HEK293 (cell line): Measurements from ENCODE around the gene PPFIA2.

ENCODE experiments used
- CTCF ChIA-PET: fragments of 350-600 bp; formaldehyde crosslinking; extraction: SDS; loops from one replicate; lab custom pipeline; 2021; ENCODE audit warnings: antibody characterized with exemption; lab: Yijun Ruan, JAX
- POLR2A ChIA-PET: fragments of 300-600 bp; formaldehyde crosslinking; extraction: SDS; loops from one replicate; lab custom pipeline; 2020; ENCODE audit warnings: antibody characterized with exemption, inconsistent platforms; lab: Yijun Ruan, JAX
- H3K27ac ChIP-seq: fragments of 200-500 bp; sonication (Bioruptor generic); 2 replicates; pipeline ENCODE4 v1.5.1; 2014; ENCODE audit warnings: low read depth, low read length, control low read depth, inconsistent platforms; ENCODE audit errors: extremely low read depth
- H3K36me3 ChIP-seq, 2 experiments: fragments of 200-500 bp in 1 of 2; sonication (Bioruptor generic) in 1 of 2; 1 replicate in 1 of 2; 2 replicates in 1 of 2; pipeline ENCODE4 v1.5.1; 2014 to 2017; ENCODE audit warnings: inconsistent platforms in 2 of 2, low read length in 2 of 2; ENCODE audit not compliant: control insufficient read depth in 2 of 2, insufficient read depth in 1 of 2
- H3K4me1 ChIP-seq: fragments of 200-500 bp; sonication (Bioruptor generic); 2 replicates; pipeline ENCODE4 v1.5.1; 2014; ENCODE audit warnings: mild to moderate bottlenecking, low read length, inconsistent platforms; ENCODE audit not compliant: control insufficient read depth, insufficient read depth
- H3K4me3 ChIP-seq: 2 replicates; pipeline ENCODE4 v1.5.1; 2011; ENCODE audit warnings: low read depth, mild to moderate bottlenecking, control low read depth, low read length, moderate library complexity
- H3K9me3 ChIP-seq: fragments of 200-500 bp; sonication (Bioruptor generic); 2 replicates; pipeline ENCODE4 v1.5.1; 2014; ENCODE audit warnings: low read depth, low read length, inconsistent platforms; ENCODE audit not compliant: control insufficient read depth, insufficient read depth
- MEIS1 ChIP-seq: sonication (generic); formaldehyde crosslinking; IDR thresholded peaks from 2 replicates; pipeline ENCODE4 v1.8.1; 2022; ENCODE audit warnings: missing genetic modification reagents, mild to moderate bottlenecking, borderline replicate concordance
- SCRT2 ChIP-seq: fragments of 450-650 bp; formaldehyde crosslinking; IDR thresholded peaks from 2 replicates; pipeline ENCODE4 v1.5.1; 2016; ENCODE audit warnings: missing biosample characterization, missing genetic modification characterization
- TCF7L2 ChIP-seq: IDR thresholded peaks from 2 replicates; pipeline ENCODE4 v1.6.1; 2011; ENCODE audit warnings: low read depth, mild to moderate bottlenecking, inconsistent platforms, low read length, moderate library complexity, borderline replicate concordance
- ZBTB20 ChIP-seq: fragments of 450-650 bp; formaldehyde crosslinking; IDR thresholded peaks from 2 replicates; pipeline ENCODE4 v1.5.1; 2016; ENCODE audit warnings: missing biosample characterization, missing genetic modification characterization
- ZNF138 ChIP-seq: fragments of 450-650 bp; formaldehyde crosslinking; IDR thresholded peaks from 2 replicates; pipeline ENCODE4 v1.5.1; 2016; ENCODE audit warnings: missing biosample characterization, missing genetic modification characterization, borderline replicate concordance
- ZNF214 ChIP-seq: fragments of 450-650 bp; formaldehyde crosslinking; IDR thresholded peaks from 2 replicates; pipeline ENCODE4 v1.5.1; 2017; ENCODE audit warnings: missing biosample characterization, mild to moderate bottlenecking, missing genetic modification characterization, borderline replicate concordance
- ZNF248 ChIP-seq: fragments of 450-650 bp; formaldehyde crosslinking; IDR thresholded peaks from 2 replicates; pipeline ENCODE4 v1.5.1; 2017; ENCODE audit warnings: missing biosample characterization, missing genetic modification characterization
- ZNF274 ChIP-seq, 2 experiments: fragments of 200-500 bp in 1 of 2; fragments of 450-650 bp in 1 of 2; sonication (Bioruptor generic) in 1 of 2; formaldehyde crosslinking in 1 of 2; IDR thresholded peaks; 2 replicates each; pipeline versions ENCODE4 v1.5.1 to v1.6.1; 2014 to 2016; ENCODE audit warnings: borderline replicate concordance in 1 of 2, inconsistent platforms in 1 of 2, low read length in 1 of 2, missing biosample characterization in 1 of 2, missing genetic modification characterization in 1 of 2
- ZNF341 ChIP-seq: fragments of 450-650 bp; formaldehyde crosslinking; IDR thresholded peaks from 2 replicates; pipeline ENCODE4; 2016; ENCODE audit warnings: low read depth, missing biosample characterization, missing genetic modification characterization
- ZNF366 ChIP-seq: fragments of 450-650 bp; formaldehyde crosslinking; conservative IDR thresholded peaks from 2 replicates; pipeline ENCODE4 v1.5.1; 2016; ENCODE audit warnings: missing biosample characterization, missing genetic modification characterization
- ZNF433 ChIP-seq: fragments of 450-650 bp; formaldehyde crosslinking; IDR thresholded peaks from 2 replicates; pipeline ENCODE4 v1.5.1; 2016; ENCODE audit warnings: missing biosample characterization, missing genetic modification characterization, low read depth
- ZNF596 ChIP-seq: fragments of 450-650 bp; IDR thresholded peaks from 2 replicates; pipeline ENCODE4 v1.5.0; 2018; ENCODE audit warnings: missing biosample characterization, mild to moderate bottlenecking, missing genetic modification characterization, moderate library complexity
- TF ChIP-seq, protein P1 (sequence below): fragments of 450-650 bp; formaldehyde crosslinking; conservative IDR thresholded peaks from 2 replicates; pipeline ENCODE4 v1.5.1; 2016; ENCODE audit warnings: low read depth, missing biosample characterization, missing genetic modification characterization
- TF ChIP-seq, protein P2 (sequence below): fragments of 450-650 bp; formaldehyde crosslinking; IDR thresholded peaks from 2 replicates; pipeline ENCODE4 v1.5.1; 2016; ENCODE audit warnings: missing biosample characterization, missing genetic modification characterization
- TF ChIP-seq, protein P3 (sequence below): fragments of 450-650 bp; formaldehyde crosslinking; IDR thresholded peaks from 2 replicates; pipeline ENCODE4 v1.5.1; 2016; ENCODE audit warnings: missing biosample characterization, missing genetic modification characterization, borderline replicate concordance
- TF ChIP-seq, protein P4 (sequence below): fragments of 450-650 bp; formaldehyde crosslinking; IDR thresholded peaks from 2 replicates; pipeline ENCODE4 v1.5.1; 2016; ENCODE audit warnings: missing biosample characterization, missing genetic modification characterization
- TF ChIP-seq, protein P5 (sequence below): fragments of 450-650 bp; formaldehyde crosslinking; IDR thresholded peaks from 2 replicates; pipeline ENCODE4 v1.5.1; 2016; ENCODE audit warnings: missing biosample characterization, missing genetic modification characterization
- TF ChIP-seq, protein P6 (sequence below): fragments of 450-650 bp; formaldehyde crosslinking; IDR thresholded peaks from 2 replicates; pipeline ENCODE4 v1.5.1; 2016; ENCODE audit warnings: missing biosample characterization, missing genetic modification characterization

PPFIA2 gene

DNA sequence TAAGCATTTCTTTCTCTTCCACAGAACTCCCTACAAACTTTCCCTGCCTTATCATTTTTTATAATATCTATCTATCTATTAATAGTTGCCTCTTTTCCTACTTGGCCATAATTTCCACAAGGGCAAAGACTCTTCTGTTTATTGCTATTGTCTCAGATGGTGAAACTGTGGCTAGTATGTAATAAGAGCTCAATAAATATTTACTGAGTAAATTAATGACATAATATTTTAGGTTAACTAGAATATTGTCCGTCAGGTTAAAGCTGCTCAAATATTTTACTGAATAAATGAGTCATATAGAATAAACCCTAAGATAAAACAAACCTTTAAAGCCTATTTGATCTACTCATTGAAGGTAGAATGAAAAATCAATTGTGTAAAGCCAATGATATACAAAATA is 240.5 kb downstream of the PPFIA2 start (continued):
- TF ChIP-seq, protein P1, sequence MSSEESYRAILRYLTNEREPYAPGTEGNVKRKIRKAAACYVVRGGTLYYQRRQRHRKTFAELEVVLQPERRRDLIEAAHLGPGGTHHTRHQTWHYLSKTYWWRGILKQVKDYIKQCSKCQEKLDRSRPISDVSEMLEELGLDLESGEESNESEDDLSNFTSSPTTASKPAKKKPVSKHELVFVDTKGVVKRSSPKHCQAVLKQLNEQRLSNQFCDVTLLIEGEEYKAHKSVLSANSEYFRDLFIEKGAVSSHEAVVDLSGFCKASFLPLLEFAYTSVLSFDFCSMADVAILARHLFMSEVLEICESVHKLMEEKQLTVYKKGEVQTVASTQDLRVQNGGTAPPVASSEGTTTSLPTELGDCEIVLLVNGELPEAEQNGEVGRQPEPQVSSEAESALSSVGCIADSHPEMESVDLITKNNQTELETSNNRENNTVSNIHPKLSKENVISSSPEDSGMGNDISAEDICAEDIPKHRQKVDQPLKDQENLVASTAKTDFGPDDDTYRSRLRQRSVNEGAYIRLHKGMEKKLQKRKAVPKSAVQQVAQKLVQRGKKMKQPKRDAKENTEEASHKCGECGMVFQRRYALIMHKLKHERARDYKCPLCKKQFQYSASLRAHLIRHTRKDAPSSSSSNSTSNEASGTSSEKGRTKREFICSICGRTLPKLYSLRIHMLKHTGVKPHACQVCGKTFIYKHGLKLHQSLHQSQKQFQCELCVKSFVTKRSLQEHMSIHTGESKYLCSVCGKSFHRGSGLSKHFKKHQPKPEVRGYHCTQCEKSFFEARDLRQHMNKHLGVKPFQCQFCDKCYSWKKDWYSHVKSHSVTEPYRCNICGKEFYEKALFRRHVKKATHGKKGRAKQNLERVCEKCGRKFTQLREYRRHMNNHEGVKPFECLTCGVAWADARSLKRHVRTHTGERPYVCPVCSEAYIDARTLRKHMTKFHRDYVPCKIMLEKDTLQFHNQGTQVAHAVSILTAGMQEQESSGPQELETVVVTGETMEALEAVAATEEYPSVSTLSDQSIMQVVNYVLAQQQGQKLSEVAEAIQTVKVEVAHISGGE: no peak
- TF ChIP-seq, protein P2, sequence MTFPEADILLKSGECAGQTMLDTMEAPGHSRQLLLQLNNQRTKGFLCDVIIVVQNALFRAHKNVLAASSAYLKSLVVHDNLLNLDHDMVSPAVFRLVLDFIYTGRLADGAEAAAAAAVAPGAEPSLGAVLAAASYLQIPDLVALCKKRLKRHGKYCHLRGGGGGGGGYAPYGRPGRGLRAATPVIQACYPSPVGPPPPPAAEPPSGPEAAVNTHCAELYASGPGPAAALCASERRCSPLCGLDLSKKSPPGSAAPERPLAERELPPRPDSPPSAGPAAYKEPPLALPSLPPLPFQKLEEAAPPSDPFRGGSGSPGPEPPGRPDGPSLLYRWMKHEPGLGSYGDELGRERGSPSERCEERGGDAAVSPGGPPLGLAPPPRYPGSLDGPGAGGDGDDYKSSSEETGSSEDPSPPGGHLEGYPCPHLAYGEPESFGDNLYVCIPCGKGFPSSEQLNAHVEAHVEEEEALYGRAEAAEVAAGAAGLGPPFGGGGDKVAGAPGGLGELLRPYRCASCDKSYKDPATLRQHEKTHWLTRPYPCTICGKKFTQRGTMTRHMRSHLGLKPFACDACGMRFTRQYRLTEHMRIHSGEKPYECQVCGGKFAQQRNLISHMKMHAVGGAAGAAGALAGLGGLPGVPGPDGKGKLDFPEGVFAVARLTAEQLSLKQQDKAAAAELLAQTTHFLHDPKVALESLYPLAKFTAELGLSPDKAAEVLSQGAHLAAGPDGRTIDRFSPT: no peak
- TF ChIP-seq ZNF274 (IDR thresholded peaks at IDR 0.05; ENCODE audit: low read length) (no peak), ZNF274 (tag by site-specific recombination; IDR thresholded peaks at IDR 0.05; ENCODE audit: borderline replicate concordance) (no peak), ZNF366 (tag by site-specific recombination) (no peak), ZNF138 (tag by site-specific recombination) (no peak), ZNF248 (tag by site-specific recombination) (no peak), ZNF596 (tag by site-specific recombination) (no peak)
- TF ChIP-seq, protein P3, sequence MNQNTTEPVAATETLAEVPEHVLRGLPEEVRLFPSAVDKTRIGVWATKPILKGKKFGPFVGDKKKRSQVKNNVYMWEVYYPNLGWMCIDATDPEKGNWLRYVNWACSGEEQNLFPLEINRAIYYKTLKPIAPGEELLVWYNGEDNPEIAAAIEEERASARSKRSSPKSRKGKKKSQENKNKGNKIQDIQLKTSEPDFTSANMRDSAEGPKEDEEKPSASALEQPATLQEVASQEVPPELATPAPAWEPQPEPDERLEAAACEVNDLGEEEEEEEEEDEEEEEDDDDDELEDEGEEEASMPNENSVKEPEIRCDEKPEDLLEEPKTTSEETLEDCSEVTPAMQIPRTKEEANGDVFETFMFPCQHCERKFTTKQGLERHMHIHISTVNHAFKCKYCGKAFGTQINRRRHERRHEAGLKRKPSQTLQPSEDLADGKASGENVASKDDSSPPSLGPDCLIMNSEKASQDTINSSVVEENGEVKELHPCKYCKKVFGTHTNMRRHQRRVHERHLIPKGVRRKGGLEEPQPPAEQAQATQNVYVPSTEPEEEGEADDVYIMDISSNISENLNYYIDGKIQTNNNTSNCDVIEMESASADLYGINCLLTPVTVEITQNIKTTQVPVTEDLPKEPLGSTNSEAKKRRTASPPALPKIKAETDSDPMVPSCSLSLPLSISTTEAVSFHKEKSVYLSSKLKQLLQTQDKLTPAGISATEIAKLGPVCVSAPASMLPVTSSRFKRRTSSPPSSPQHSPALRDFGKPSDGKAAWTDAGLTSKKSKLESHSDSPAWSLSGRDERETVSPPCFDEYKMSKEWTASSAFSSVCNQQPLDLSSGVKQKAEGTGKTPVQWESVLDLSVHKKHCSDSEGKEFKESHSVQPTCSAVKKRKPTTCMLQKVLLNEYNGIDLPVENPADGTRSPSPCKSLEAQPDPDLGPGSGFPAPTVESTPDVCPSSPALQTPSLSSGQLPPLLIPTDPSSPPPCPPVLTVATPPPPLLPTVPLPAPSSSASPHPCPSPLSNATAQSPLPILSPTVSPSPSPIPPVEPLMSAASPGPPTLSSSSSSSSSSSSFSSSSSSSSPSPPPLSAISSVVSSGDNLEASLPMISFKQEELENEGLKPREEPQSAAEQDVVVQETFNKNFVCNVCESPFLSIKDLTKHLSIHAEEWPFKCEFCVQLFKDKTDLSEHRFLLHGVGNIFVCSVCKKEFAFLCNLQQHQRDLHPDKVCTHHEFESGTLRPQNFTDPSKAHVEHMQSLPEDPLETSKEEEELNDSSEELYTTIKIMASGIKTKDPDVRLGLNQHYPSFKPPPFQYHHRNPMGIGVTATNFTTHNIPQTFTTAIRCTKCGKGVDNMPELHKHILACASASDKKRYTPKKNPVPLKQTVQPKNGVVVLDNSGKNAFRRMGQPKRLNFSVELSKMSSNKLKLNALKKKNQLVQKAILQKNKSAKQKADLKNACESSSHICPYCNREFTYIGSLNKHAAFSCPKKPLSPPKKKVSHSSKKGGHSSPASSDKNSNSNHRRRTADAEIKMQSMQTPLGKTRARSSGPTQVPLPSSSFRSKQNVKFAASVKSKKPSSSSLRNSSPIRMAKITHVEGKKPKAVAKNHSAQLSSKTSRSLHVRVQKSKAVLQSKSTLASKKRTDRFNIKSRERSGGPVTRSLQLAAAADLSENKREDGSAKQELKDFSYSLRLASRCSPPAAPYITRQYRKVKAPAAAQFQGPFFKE (tag by site-specific recombination): no peak
- TF ChIP-seq, protein P4, sequence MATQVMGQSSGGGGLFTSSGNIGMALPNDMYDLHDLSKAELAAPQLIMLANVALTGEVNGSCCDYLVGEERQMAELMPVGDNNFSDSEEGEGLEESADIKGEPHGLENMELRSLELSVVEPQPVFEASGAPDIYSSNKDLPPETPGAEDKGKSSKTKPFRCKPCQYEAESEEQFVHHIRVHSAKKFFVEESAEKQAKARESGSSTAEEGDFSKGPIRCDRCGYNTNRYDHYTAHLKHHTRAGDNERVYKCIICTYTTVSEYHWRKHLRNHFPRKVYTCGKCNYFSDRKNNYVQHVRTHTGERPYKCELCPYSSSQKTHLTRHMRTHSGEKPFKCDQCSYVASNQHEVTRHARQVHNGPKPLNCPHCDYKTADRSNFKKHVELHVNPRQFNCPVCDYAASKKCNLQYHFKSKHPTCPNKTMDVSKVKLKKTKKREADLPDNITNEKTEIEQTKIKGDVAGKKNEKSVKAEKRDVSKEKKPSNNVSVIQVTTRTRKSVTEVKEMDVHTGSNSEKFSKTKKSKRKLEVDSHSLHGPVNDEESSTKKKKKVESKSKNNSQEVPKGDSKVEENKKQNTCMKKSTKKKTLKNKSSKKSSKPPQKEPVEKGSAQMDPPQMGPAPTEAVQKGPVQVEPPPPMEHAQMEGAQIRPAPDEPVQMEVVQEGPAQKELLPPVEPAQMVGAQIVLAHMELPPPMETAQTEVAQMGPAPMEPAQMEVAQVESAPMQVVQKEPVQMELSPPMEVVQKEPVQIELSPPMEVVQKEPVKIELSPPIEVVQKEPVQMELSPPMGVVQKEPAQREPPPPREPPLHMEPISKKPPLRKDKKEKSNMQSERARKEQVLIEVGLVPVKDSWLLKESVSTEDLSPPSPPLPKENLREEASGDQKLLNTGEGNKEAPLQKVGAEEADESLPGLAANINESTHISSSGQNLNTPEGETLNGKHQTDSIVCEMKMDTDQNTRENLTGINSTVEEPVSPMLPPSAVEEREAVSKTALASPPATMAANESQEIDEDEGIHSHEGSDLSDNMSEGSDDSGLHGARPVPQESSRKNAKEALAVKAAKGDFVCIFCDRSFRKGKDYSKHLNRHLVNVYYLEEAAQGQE (tag by site-specific recombination): no peak

DNA sequence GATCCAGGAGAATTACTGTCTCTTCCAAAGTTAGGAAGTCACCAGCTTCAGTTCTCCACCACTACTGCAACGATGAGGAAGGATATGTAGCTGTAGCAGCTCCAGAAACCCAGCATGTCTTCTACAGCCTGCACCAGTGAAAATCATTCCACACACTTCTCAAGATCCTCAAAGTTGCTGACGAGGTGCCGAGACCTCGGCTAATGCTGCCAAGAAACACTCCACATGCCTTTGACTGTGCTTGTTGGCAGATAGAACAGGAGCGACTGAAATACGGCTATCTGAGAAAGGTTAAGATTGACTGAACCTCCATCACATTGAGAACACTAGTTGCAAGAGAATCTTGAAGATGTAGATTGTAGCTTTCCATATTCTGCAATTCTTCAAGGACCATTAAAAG is 241.9 kb downstream of the PPFIA2 start:
- Histone ChIP-seq H3K36me3 (no peaks in the 10 kb centered on the region), H3K4me3 (no peak overlapping the region), H3K9me3 (no peaks in the 10 kb centered on the region), H3K4me1 (no peaks in the 10 kb centered on the region), H3K27ac (no peak overlapping the region)
- POLR2A ChIA-PET: no interaction called here
- CTCF ChIA-PET: no interaction called here
- no peak for TF ChIP-seq ZBTB20 (tag by site-specific recombination)
- TF ChIP-seq MEIS1: no peak
- TF ChIP-seq TCF7L2: no peak
- TF ChIP-seq, protein P5, sequence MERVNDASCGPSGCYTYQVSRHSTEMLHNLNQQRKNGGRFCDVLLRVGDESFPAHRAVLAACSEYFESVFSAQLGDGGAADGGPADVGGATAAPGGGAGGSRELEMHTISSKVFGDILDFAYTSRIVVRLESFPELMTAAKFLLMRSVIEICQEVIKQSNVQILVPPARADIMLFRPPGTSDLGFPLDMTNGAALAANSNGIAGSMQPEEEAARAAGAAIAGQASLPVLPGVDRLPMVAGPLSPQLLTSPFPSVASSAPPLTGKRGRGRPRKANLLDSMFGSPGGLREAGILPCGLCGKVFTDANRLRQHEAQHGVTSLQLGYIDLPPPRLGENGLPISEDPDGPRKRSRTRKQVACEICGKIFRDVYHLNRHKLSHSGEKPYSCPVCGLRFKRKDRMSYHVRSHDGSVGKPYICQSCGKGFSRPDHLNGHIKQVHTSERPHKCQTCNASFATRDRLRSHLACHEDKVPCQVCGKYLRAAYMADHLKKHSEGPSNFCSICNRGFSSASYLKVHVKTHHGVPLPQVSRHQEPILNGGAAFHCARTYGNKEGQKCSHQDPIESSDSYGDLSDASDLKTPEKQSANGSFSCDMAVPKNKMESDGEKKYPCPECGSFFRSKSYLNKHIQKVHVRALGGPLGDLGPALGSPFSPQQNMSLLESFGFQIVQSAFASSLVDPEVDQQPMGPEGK (tag by site-specific recombination): no peak
- TF ChIP-seq, protein P6, sequence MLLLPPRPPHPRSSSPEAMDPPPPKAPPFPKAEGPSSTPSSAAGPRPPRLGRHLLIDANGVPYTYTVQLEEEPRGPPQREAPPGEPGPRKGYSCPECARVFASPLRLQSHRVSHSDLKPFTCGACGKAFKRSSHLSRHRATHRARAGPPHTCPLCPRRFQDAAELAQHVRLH (tag by site-specific recombination): no peak
- TF ChIP-seq ZNF433 (tag by site-specific recombination): no peak
- TF ChIP-seq ZNF214: no peak
- no peak for TF ChIP-seq SCRT2 (tag by site-specific recombination)
- no peak for TF ChIP-seq ZNF341
